ENCODE measurements around the gene GTF2I. TPM values are rescaled to one million over a fixed set of nuclear protein-coding genes. Genes with fewer than 3 reads are reported as not detected.

The GTF2I gene
- total and polyA plus RNA-seq, 10 of the 15 experiments (the other 5 are each of a cell fraction or from before 2014, with no cell fraction given) = 6.7 to 172 (median 96.9) TPM

GRCh38 chr7:74658178-74659004 lies 873 bp downstream of the GTF2I start (continued):
- 0 out of 2 replicates have a peak, but pooled peaks have one; percentile 42 for TF ChIP-seq CREB1 (IDR thresholded peaks at IDR 0.05; ENCODE audit: low read depth)
- peak; percentile 79; the same call in 1 of the 2 replicates for TF ChIP-seq RFX5 (IDR thresholded peaks at IDR 0.05; ENCODE audit: low read depth, low read length)
- peak; percentile 61 for TF ChIP-seq NRF1 (conservative IDR thresholded peaks at IDR 0.05; ENCODE audit: low read depth, low read length)
- TF ChIP-seq NR2C1 (IDR thresholded peaks at IDR 0.05) = 0 out of 2 replicates have a peak, but pooled peaks have one; percentile 44
- TF ChIP-seq NR2F1 (conservative IDR thresholded peaks at IDR 0.05) = peak; percentile 42; the same call in 1 of the 2 replicates
- no peak for TF ChIP-seq TCF3 (IDR thresholded peaks at IDR 0.05; ENCODE audit: borderline replicate concordance, insufficient read depth, low read depth, low read length)
- peak; percentile 93 for TF ChIP-seq NFYB (IDR thresholded peaks at IDR 0.05; ENCODE audit: insufficient read depth, low read depth, low read length)
- TF ChIP-seq USF2 (IDR thresholded peaks at IDR 0.05; ENCODE audit: borderline replicate concordance, low read depth, low read length) = no peak
- peak; percentile 46; the same call in 1 of the 2 replicates for TF ChIP-seq IRF3 (IDR thresholded peaks at IDR 0.05)
- no peak for TF ChIP-seq NFXL1 (IDR thresholded peaks at IDR 0.05; ENCODE audit: borderline replicate concordance)
- TF ChIP-seq PRDM15 (CRISPR knock-in tag; IDR thresholded peaks at IDR 0.05) = no peak
- peak; percentile 85 to 95 for TF ChIP-seq BHLHE40 (IDR thresholded peaks at IDR 0.05; ENCODE audit: borderline replicate concordance in 1 of 2, low read depth in 2 of 2, low read length in 1 of 2)
